Loucy (cell line): ENCODE results near the gene MYOZ3.

Source experiments
- CTCF ChIP-seq: fragments of 200-600 bp; sonication (generic); conservative IDR thresholded peaks from 2 replicates; pipeline ENCODE4 v1.5.1; 2014; ENCODE audit warnings: mild to moderate bottlenecking, antibody characterized with exemption, low read length
- EZH2phosphoT487 ChIP-seq: fragments of 200-600 bp; IDR thresholded peaks from 2 replicates; pipeline ENCODE4 v1.6.1; 2018; ENCODE audit warnings: antibody characterized with exemption, mild to moderate bottlenecking, moderate library complexity, borderline replicate concordance

- TF ChIP-seq CTCF = no peak
- TF ChIP-seq EZH2phosphoT487 = no peak
These were observed 14.0 kb downstream of the MYOZ3 start for GRCh38 chr5:150675069-150675468.
